K562 (cell line): ENCODE data around the gene TRABD2B. TPM values are rescaled to one million over a fixed set of nuclear protein-coding genes. Genes with fewer than 3 reads are reported as not detected.

Source experiments
- ATAC-seq: fragments of 200-7000 bp; cut with Tn5 transposase; 3 replicates; pipeline ENCODE4 v1.9.1; 2020; ENCODE audit warnings: moderate library complexity
- BruUV-seq: library from RNA; stranded (reverse); fragments of 400-500 nt; replicated peaks from 2 replicates; lab custom pipeline; 2021; lab: Mats Ljungman, UMichigan
- CTCF ChIA-PET: fragments of 300-600 bp; formaldehyde crosslinking; extraction: SDS; loops from one replicate; lab custom pipeline; 2021; ENCODE audit warnings: low intra/inter-chr PET ratio; lab: Yijun Ruan, JAX
- POLR2A ChIA-PET: fragments of 300-600, 350-650 bp; sonication (Branson Sonifier 250); formaldehyde crosslinking; extraction: SDS; loops from one replicate; lab custom pipeline; 2021; ENCODE audit warnings: antibody characterized with exemption, inconsistent platforms; lab: Yijun Ruan, JAX
- DNase-seq, 4 experiments: peaks; one replicate each; pipeline versions ENCODE4 v3.0.0 to v3.0.0-alpha.2; 2011 to 2018; ENCODE audit warnings: low spot score in 3 of 4, mixed read lengths in 3 of 4; ENCODE audit errors: extremely low read depth in 1 of 4
- FAIRE-seq: peaks from 2 replicates; lab custom pipeline; 2011; peaks lifted over from hg19 to GRCh38; lab: Jason Lieb, UNC
- H2AFZ ChIP-seq: 2 replicates; pipeline ENCODE4 v1.6.0; 2011; ENCODE audit warnings: low read depth, low read length, control low read depth, inconsistent platforms
- H3K27ac ChIP-seq: fragments of 200-600 bp; 3 replicates; pipeline ENCODE4 v1.8.0; 2011; ENCODE audit warnings: low read depth, mild to moderate bottlenecking, control low read depth, inconsistent platforms, low read length, moderate library complexity, mixed read lengths; ENCODE audit errors: extremely low read depth
- H3K27me3 ChIP-seq, 2 experiments: fragments of 300-600 bp in 1 of 2; 2 replicates in 1 of 2; 3 replicates in 1 of 2; pipeline versions ENCODE4 v1.6.0 to v1.8.0; 2011; ENCODE audit warnings: inconsistent platforms in 2 of 2, low read length in 2 of 2, mild to moderate bottlenecking in 1 of 2, mixed read lengths in 1 of 2, moderate library complexity in 1 of 2; ENCODE audit not compliant: control insufficient read depth in 2 of 2, insufficient read depth in 2 of 2
- H3K36me3 ChIP-seq: fragments of 300-600 bp; 3 replicates; pipeline ENCODE4 v1.8.0; 2011; ENCODE audit warnings: mild to moderate bottlenecking, low read length, inconsistent platforms; ENCODE audit not compliant: control insufficient read depth, insufficient read depth
- H3K4me1 ChIP-seq, 2 experiments: fragments of 200-600 bp in 1 of 2; replicated peaks in 1 of 2; 2 replicates in 1 of 2; 3 replicates in 1 of 2; pipeline versions ENCODE4 v1.5.1 to v1.8.0; 2011; ENCODE audit warnings: inconsistent platforms in 2 of 2, low read length in 2 of 2, mild to moderate bottlenecking in 1 of 2, mixed read lengths in 1 of 2, moderate library complexity in 1 of 2; ENCODE audit not compliant: control insufficient read depth in 2 of 2, insufficient read depth in 2 of 2
- H3K4me2 ChIP-seq: 2 replicates; pipeline ENCODE4 v1.6.1; 2011; ENCODE audit warnings: low read length, control low read depth, inconsistent platforms, mixed read lengths; ENCODE audit not compliant: insufficient read depth
- H3K4me3 ChIP-seq: fragments of 200-600 bp; sonication (generic), shearing (Covaris generic); 2 replicates; pipeline ENCODE4 v1.5.1; 2016; ENCODE audit warnings: control low read depth, inconsistent platforms
- H3K79me2 ChIP-seq: fragments of 200-600 bp; 3 replicates; pipeline ENCODE4 v1.8.0; 2011; ENCODE audit warnings: low read length, inconsistent platforms; ENCODE audit not compliant: control insufficient read depth, insufficient read depth
- H3K9ac ChIP-seq, 2 experiments: 2 replicates each; pipeline versions ENCODE4 v1.6.0 to v1.6.1; 2011; ENCODE audit warnings: low read depth in 2 of 2, low read length in 2 of 2, control low read depth in 1 of 2, inconsistent platforms in 1 of 2, mild to moderate bottlenecking in 1 of 2, mixed read lengths in 1 of 2; ENCODE audit not compliant: insufficient read depth in 1 of 2
- H3K9me1 ChIP-seq: one replicate; pipeline ENCODE4 v1.6.0; 2011; ENCODE audit warnings: inconsistent platforms, mild to moderate bottlenecking, low read length, moderate library complexity; ENCODE audit not compliant: control insufficient read depth, insufficient read depth
- H3K9me3 ChIP-seq: replicated peaks from 2 replicates; pipeline ENCODE4 v1.5.1; 2011; ENCODE audit warnings: low read depth, low read length, inconsistent platforms; ENCODE audit not compliant: control insufficient read depth, insufficient read depth
- H4K20me1 ChIP-seq: replicated peaks from 2 replicates; pipeline ENCODE4 v1.6.1; 2011; ENCODE audit warnings: low read length, inconsistent platforms, mixed read lengths; ENCODE audit not compliant: control insufficient read depth, insufficient read depth
- EHMT2 ChIP-seq: fragments of 450-650 bp; IDR thresholded peaks from 2 replicates; pipeline ENCODE4 v1.6.1; 2018; ENCODE audit warnings: antibody characterized with exemption
- NCOA2 ChIP-seq, 2 experiments: fragments of 450-650 bp; IDR thresholded peaks; 2 replicates each; pipeline ENCODE4 v1.6.1; 2018; ENCODE audit warnings: mild to moderate bottlenecking in 2 of 2, moderate library complexity in 1 of 2; ENCODE audit not compliant: partially characterized antibody in 2 of 2
- POLR2A ChIP-seq: fragments of 450-650 bp; conservative IDR thresholded peaks from 2 replicates; pipeline ENCODE4 v1.6.1; 2016
- RNF2 ChIP-seq: sonication (generic); IDR thresholded peaks from 2 replicates; pipeline ENCODE4 v1.6.1; 2016
- RNF219 ChIP-seq: fragments of 250-450 bp; sonication (Bioruptor Pico); IDR thresholded peaks from 2 replicates; pipeline ENCODE4 v1.5.0; 2022; ENCODE audit warnings: mild to moderate bottlenecking
- VEZF1 ChIP-seq: fragments of 200-800 bp; sonication (Bioruptor generic); IDR thresholded peaks from 2 replicates; pipeline ENCODE4 v1.6.1; 2017; ENCODE audit warnings: missing genetic modification characterization, missing compliant biosample characterization
- ZNF12 ChIP-seq: sonication (generic); formaldehyde crosslinking; IDR thresholded peaks from 2 replicates; pipeline ENCODE4 v1.4.0; 2020; ENCODE audit warnings: mild to moderate bottlenecking, missing genetic modification reagents
- ZNF518B ChIP-seq: fragments of 250-450 bp; sonication (Bioruptor Pico); IDR thresholded peaks from 2 replicates; pipeline ENCODE4 v1.5.0; 2021; ENCODE audit warnings: mild to moderate bottlenecking, moderate library complexity
- WGBS: fragments of 100-300 bp; shearing (Covaris generic); methylation state at CpG from one replicate; pipeline ENCODE4 v1.1.6; 2016; ENCODE audit warnings: low coverage, mixed read lengths; ENCODE audit not compliant: insufficient coverage; ENCODE audit errors: missing lambda C conversion rate; 5-methylcytosine and 5-hydroxymethylcytosine counted together
- in situ Hi-C: fragments of 300-500 bp; cut with MboI; formaldehyde crosslinking; loops from 4 replicates; pipeline ENCODE4 v1.15.0; 2018; ENCODE audit warnings: inconsistent platforms, mixed read lengths
- intact Hi-C: fragments of 100-400 bp; cut with micrococcal nuclease; formaldehyde crosslinking; loops from 2 replicates; pipeline ENCODE4 v1.14.2; 2022
- polyA plus RNA-seq, 8 experiments: library from polyadenylated mRNA; depleted of rRNA in 4 of 8; stranded (reverse) in 5 of 8; unstranded in 3 of 8; fragments of >200 nt; fragmentation: Nextera tagmentation in 2 of 8; fragmentation: Illumina TruSeq in 1 of 8; extraction: Ambion mirVana in 2 of 8; extraction: Trizol in 1 of 8; gene quantifications; 2 replicates each; pipeline versions ENCODE4 v1.2.1 to v1.2.3, GENCODE V29; 2011 to 2014; ENCODE audit warnings: inconsistent platforms in 1 of 8, missing spikeins in 1 of 8
- total RNA-seq, 7 experiments: library from RNA; depleted of rRNA in 6 of 7; stranded (reverse); fragments of >200 nt in 6 of 7; fragmentation: Illumina TruSeq in 2 of 7; extraction: Trizol in 2 of 7; gene quantifications; 2 replicates each; pipeline versions ENCODE4 v1.2.1 to v1.2.3, GENCODE V29; 2011 to 2021; ENCODE audit warnings: low replicate concordance in 1 of 7

The TRABD2B gene
- total and polyA plus RNA-seq, 9 of the 15 experiments (the other 6 are each of a cell fraction or from before 2014, with no cell fraction given) = not detected

DNA sequence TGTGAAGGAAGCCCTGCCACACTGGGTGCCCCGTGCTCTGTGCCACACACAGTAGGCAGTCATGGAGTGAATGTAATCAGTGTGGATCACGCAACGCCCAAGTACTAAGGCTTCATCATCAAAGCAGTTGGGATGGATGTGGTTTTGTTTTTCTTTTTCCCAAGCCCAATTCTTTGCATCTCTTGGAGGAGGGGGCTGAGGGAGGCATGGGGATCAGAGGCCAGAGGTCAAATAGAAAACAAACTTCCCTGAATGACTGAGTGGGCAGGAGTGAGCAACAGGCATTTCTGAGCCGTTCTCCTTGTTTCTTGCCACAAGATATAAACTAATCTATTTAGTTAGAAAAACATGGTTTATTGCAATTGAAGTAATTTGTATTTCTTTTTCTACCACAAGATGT lies 85.3 kb downstream of the TRABD2B start:
- WGBS = 0% methylated on average over 4 of the region's 4 CpGs
- Histone ChIP-seq H3K4me1 (no peaks in the 10 kb centered on the region), H3K36me3 (no peaks in the 10 kb centered on the region), H3K4me3 (no peak overlapping the region), H3K79me2 (no peaks in the 10 kb centered on the region), H3K9me1 (no peaks in the 10 kb centered on the region), H3K4me2 (no peak overlapping the region), H3K9me3 (no peaks in the 10 kb centered on the region), H3K27me3 (peaks cover 3 to 19% of the 10 kb centered on the region in 2 experiments; a peak in 3 of 5 replicates), H3K9ac (no peak overlapping the region), H4K20me1 (0 out of 2 replicates have a peak, but pooled peaks cover 4% of the 10 kb centered on the region), H3K27ac (no peak overlapping the region), H2AFZ (no peak overlapping the region)
- CTCF ChIA-PET = no interaction called here
- POLR2A ChIA-PET = interaction anchor here (0.5 kb wide), 1 partner anchor 139 kb away, joined by 3 read pairs; no protein-coding TSS in a partner anchor
- BruUV-seq = no TSS peak
- no peak for DNase-seq
- no peak for ATAC-seq
- no peak for FAIRE-seq
- in situ Hi-C loops = no loop called here
- intact Hi-C loops = no loop called here
- TF ChIP-seq NCOA2 (IDR thresholded peaks at IDR 0.05; ENCODE audit: partially characterized antibody in 2 of 2) (no peak), RNF2 (no peak), VEZF1 (no peak), EHMT2 (no peak), ZNF12 (CRISPR knock-in tag) (no peak), ZNF518B (no peak), POLR2A (no peak), RNF219 (CRISPR knock-in tag) (no peak)
